GM12875 (cell line): ENCODE data around the gene USH2A.

Source experiments
- H3K4me3 ChIP-seq: one replicate; pipeline ENCODE4 v1.5.1; 2011; ENCODE audit warnings: low read depth, low read length, control low read depth
- TF ChIP-seq, protein P1 (sequence below): IDR thresholded peaks from 2 replicates; pipeline ENCODE4 v1.5.1; 2011; ENCODE audit warnings: low read depth, mild to moderate bottlenecking, control low read depth, inconsistent platforms, low read length, moderate library complexity, borderline replicate concordance; ENCODE audit not compliant: insufficient read depth

Gene USH2A

DNA sequence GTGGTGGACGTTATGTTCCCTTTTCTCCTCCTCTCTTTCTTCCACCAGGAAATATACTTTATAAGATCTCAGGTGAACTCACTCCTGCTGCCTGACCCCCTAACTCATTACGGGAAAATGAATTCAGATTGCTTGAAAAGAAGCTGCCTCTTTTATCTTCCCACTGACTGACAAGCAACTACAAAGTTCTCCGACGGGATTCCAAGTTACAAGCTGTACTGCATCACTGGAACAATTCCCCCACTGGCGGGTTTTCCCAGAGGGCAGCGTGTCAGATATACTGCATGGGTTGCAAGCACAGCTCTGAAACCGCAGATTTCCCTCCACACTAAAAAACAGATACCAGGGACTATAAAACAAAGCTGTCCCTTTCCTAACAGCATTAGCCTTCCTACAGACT, 465.6 kb downstream of the USH2A start:
- TF ChIP-seq, protein P1, sequence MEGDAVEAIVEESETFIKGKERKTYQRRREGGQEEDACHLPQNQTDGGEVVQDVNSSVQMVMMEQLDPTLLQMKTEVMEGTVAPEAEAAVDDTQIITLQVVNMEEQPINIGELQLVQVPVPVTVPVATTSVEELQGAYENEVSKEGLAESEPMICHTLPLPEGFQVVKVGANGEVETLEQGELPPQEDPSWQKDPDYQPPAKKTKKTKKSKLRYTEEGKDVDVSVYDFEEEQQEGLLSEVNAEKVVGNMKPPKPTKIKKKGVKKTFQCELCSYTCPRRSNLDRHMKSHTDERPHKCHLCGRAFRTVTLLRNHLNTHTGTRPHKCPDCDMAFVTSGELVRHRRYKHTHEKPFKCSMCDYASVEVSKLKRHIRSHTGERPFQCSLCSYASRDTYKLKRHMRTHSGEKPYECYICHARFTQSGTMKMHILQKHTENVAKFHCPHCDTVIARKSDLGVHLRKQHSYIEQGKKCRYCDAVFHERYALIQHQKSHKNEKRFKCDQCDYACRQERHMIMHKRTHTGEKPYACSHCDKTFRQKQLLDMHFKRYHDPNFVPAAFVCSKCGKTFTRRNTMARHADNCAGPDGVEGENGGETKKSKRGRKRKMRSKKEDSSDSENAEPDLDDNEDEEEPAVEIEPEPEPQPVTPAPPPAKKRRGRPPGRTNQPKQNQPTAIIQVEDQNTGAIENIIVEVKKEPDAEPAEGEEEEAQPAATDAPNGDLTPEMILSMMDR: no peak
- no peak overlapping the region for H3K4me3 ChIP-seq

DNA sequence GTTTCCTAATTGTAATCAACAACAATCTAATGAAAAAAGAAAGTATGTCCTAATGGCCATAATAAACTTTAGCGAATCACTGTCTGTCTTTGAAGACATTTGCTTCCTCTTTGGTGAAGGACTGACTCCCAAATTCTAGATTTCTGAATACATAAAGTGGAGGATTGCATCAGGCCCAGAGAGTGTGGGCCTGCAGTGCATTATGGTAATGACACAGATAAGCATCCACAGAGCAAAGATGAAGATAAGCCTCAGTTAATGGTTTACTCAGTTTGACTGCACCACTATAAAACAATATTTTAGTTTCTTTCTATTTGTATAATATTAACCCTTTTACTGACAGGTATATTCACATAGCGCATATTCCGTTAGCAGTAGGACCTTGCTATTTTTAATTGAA, 490.7 kb downstream of the USH2A start:
- no peak overlapping the region for H3K4me3 ChIP-seq
- TF ChIP-seq, protein P1: no peak

DNA sequence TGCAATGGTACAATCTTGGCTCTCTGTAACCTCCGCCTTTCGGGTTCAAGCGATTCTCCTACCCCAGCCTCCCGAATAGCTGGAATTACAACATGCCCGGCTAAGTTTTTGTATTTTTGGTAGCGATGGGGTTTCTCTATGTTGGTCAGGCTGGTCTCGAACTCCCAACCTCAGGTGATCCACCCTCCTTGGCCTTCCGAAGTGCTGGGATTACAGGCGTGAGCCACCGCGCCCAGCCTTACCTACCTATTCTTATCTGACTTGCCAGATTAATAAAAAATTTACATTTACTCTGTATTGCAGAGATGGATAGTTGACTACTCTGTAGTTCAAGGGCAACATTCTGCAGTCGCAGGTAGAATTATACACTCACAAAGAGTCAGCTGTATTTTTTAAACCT, 496.6 kb downstream of the USH2A start:
- TF ChIP-seq, protein P1: no peak
- H3K4me3 ChIP-seq: no peak overlapping the region

DNA sequence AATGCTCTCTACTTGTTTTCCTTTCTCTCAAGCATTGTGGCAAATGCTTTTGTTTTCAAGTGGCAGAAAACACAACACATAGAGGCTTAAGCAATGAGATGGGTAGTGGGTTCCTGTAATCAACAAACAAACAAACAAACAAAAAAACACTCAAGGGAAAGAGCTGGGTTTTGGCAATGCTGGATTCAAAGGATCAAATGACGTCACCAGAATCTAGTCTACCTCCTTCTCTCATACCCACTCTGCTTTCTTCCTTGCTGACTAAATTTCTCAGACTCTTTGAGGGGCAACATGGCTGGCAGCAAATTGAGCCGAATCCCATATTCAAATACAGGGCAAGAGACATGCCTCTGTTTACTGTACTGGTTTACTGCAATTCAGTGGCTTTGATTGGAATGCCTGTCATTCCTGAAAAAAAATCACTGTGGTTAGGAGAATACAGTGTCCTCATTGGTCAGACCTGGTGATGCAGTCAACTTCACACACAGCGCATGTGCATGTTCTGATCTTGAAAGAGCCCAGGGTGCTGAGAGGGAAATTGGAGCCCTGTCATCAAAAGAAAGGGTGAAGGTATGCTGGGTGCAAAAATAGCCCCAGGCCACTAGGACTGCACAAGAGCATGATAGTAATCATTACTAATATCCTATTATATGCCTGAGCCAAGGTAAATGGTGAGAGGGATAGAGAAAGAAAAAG, 500.0 kb downstream of the USH2A start:
- no peak overlapping the region for H3K4me3 ChIP-seq
- TF ChIP-seq, protein P1: no peak

DNA sequence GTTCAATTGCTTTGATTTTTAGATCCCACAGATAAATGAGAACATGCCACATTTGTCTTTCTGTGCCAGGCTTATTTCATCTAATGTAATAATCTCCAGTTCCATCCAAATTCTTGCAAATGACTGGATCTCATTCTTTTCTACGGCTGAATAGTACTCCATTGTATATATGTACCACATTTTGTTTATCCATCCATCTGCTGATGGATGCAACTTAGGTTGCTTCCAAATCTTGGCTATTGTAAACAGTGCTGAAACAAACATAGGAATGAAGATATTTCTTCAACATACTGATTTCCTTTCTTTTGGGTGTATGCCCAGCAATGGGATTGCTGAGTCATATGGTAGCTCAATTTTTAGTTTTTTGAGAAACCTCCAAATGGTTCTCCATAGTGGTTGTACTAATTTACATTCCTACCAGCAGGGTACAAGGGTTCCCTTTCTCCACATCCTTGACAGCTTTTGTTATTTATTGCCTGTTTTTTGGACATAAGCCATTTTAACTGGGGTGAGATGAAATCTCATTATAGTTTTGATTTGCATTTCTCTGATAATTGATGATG, 511.8 kb downstream of the USH2A start:
- TF ChIP-seq, protein P1: no peak
- no peak overlapping the region for H3K4me3 ChIP-seq

DNA sequence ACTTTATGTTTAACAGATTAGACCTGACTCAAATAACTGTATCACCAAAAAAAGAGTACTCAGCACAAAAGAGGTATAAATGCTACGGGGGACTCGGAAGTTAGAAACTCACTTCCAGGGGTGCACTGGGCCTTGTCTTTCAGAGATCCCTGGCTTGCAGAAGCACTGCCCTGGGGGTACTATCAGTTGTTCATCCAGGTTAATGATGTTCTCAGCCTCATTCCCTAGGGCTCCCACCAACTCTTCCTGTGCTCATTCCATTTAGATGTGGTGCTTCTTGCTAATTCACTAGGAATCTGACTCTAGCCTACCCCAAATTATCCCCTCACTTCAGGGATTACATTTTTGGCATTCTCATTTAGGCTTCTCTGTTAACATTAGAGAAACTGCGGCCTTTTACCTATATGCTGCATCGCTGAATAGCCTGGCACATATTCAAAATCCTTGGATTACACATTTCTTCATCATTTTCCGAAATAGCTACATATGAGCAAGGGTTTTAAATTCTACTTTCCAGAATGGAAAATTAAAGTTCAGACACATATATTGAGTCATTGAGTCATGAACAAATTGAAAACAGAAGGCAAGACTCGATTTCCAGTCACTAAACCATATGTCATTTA, 517.6 kb downstream of the USH2A start:
- no peak overlapping the region for H3K4me3 ChIP-seq
- TF ChIP-seq, protein P1: no peak

DNA sequence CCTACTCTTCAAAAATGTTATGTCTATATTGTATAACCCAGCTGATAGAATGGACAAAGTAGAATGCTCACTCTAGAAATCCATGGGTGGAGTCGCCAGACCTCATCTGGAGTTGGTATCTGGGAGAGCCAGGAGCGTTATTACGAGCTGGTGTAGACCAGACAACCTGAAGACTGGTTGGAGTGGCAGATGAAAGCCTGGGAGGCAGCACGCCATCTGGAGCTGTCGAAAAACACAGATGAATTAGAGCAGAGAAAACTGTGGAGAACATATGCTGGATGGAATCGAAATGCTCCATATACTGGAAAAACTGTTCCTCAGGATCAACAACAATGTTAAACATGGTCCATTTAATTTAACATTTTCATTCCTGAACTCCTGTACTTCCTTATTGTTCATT, 522.6 kb downstream of the USH2A start:
- H3K4me3 ChIP-seq: no peak overlapping the region
- TF ChIP-seq, protein P1: no peak
